GM12801 (cell line): ENCODE data around the gene NBEA.

Source experiments
- TF ChIP-seq, protein P1 (sequence below): IDR thresholded peaks from one replicate; pipeline ENCODE4 v1.5.1; 2011; ENCODE audit warnings: control low read depth; ENCODE audit not compliant: insufficient read length; ENCODE audit errors: extremely low read depth

NBEA gene

DNA sequence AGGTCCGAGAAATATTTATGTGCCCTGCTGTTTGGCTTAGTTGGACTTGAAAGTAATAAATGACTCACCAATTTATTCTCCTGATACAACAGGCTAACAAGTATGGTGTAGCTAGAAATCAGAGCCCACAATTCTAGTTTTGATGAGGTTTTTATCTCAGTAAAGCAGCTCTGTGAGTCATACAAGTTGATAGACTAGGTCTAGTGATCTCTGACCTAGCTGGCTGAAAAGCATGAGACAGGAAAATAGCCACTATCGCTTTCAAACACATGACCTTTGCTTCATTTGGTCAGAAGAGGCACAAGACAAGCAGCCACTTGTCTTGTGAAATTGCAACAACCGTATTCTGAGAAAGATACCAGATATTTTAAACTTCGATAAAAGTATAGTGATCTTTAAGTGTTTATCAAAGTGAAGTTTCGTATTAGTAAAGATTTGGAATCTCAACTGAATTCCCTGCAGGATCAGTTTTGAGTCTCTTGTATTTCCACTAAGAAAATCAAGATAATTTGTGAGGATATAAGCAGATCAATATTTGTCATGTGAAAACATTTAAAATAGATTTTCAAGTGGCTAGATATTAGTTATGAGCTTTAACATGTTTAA is 407.7 kb downstream of the NBEA start:
- TF ChIP-seq, protein P1, sequence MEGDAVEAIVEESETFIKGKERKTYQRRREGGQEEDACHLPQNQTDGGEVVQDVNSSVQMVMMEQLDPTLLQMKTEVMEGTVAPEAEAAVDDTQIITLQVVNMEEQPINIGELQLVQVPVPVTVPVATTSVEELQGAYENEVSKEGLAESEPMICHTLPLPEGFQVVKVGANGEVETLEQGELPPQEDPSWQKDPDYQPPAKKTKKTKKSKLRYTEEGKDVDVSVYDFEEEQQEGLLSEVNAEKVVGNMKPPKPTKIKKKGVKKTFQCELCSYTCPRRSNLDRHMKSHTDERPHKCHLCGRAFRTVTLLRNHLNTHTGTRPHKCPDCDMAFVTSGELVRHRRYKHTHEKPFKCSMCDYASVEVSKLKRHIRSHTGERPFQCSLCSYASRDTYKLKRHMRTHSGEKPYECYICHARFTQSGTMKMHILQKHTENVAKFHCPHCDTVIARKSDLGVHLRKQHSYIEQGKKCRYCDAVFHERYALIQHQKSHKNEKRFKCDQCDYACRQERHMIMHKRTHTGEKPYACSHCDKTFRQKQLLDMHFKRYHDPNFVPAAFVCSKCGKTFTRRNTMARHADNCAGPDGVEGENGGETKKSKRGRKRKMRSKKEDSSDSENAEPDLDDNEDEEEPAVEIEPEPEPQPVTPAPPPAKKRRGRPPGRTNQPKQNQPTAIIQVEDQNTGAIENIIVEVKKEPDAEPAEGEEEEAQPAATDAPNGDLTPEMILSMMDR: no peak

DNA sequence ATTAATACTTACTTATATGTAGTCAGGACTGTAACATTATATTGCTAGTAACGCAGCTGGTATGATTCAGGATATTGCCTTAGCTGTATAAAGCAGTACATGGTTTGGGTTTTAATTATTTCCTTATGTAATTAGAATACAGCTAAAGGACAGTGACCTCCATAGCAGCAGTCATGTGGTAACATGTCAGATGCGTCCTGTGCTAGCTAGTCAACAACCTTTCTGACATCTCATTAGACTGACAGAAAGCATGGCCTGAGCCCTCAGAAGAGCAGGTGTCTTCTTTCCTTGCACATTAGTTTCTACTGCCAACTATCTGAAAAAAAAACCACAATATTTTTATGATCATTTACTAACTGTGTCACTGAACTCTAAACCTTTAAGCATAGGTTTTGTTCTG is 412.2 kb downstream of the NBEA start:
- TF ChIP-seq, protein P1: no peak

DNA sequence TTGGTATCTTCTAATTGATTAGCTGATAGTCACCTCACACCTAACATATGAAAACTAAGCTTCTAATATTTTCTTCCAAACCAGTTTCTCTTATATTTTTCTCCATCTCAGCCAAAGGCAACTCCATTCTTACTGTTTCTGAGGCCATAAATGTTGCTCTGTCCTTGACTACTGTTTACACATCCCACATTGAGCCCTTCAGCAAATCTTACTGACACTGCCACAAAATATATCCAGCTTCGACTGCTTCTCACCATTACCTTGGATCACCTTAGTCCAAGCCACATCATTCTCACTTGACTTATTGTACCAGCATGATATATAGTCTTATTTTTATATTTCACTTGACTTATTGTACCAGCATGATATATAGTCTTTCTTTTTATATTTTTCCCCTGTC is 412.8 kb downstream of the NBEA start:
- TF ChIP-seq, protein P1: no peak

DNA sequence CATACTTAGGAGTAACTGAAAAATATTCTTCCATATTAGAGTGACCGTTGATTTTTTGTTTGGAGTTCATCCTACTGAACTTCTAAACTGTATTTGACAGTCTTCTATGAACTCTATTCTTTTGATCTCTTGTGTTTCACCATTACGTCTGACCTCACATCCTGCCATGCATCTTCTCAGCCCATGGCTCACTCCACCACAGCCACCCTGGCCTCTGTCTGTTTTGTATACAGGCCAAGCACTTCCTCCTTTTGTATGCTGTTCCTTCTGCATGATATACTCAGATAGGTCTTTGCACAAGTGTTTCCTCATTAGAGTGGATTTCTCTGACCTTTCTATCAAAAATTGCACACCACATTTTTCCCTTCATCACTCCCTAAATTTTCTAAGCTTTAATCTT is 414.5 kb downstream of the NBEA start:
- TF ChIP-seq, protein P1: no peak

DNA sequence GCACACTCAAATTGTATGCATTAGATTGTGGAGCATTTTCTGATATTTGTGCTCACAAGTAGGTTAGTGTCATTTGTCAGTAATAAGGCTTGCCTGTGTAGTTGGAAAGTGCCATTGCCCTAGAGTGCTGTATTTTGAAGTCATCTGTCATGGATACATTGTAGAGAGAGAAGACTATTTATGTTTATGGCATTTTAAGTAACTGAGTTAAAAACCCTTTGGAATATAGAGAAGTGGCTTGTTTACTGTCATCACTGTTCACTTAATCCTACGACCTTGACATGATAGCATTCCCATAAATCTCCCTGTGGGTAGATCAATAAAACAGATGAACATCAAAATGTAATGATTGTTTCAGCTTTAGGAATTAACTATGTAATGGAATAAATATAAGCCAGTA is 423.8 kb downstream of the NBEA start:
- TF ChIP-seq, protein P1: no peak

DNA sequence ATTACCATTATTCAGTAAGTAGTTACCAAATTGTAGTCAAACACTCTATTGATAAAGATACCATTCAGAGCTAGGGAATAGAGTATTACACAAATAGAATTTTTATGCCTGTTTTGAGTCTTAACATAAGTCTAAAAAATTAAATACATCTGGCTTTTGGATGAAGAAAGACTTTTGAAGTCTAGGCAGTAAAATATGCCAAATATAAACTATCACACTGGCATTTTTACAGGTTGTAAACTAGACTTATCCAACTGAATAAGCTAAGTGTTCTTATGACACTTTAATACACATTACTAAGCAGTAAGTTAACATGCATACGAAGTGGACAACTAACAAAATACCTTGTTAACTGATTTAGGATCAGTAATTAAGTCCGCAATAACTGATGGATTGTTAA is 425.5 kb downstream of the NBEA start:
- TF ChIP-seq, protein P1: no peak

DNA sequence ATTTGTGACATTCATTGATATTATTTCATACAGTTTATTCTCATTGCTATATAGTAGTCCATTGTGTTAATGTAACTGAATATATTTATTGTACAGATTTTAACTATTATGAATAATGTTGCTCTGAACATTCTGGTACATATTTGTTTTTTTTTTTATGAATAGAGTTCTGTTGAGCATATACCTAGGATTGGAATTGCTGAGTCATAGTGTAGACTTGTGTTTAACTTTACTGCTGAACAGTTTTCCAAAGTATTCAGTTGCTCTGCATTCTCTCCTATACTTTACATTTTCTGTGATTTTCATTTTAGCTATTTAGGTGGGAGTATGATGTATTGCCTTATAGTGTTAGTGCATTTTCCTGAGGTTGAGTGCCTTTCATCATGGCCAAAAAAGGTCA is 436.9 kb downstream of the NBEA start:
- TF ChIP-seq, protein P1: no peak
